Measurements from ENCODE around the gene COL26A1.

DNA sequence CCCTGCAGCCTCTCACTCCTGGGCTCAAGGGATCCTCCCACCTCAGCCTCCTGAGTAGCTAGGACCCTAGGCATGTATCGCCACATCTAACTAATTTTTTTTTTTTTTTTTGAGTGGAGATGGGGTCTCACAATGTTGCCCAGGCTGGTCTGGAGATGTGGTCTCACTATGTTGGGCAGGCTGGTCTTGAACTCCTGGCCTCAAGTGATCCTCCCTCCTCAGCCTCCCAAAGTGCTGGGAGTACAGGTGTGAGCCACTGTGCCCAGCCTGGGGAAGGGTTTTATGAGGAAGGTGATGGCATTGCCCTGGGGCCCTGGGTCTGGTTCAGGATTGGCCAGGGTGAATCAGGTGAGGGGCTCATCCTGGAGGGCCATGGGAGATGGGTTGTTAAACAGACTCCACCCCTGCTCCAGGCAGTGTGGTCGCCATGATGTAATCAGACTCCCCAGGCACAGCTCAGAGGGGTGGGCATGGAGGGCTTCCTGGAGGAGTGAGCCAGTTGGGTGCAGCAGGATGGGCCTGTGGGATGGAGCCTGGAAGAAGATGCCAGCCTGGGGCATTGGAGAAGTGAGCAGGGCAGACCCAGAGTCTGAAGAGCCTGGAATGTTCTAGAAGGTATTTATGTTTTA is 183.7 kb downstream of the COL26A1 start:
- TF ChIP-seq EZH2 (IDR thresholded peaks at IDR 0.05) (no peak), FOXP2 (optimal IDR thresholded peaks at IDR 0.05; ENCODE audit: control extremely low read depth, extremely low read length, insufficient read depth) (no peak), POLR2AphosphoS5 (IDR thresholded peaks at IDR 0.05; ENCODE audit: borderline replicate concordance, low read depth, low read length) (no peak)

Data from SK-N-MC (cell line).